Measurements from ENCODE around the gene LCE6A. TPM values are rescaled to one million over a fixed set of nuclear protein-coding genes. Genes with fewer than 3 reads are reported as not detected.

The LCE6A gene
- total and polyA plus RNA-seq, 12 donors: not detected

GRCh38 chr1:152878042-152878441 is 35.4 kb downstream of the LCE6A start, which contains the start of gene SMCP:
TSS of gene SMCP (plus strand) at chr1:152878322. CDS start at chr1:152884423, 6,101 bp downstream.
- intact Hi-C loops (cut with DNase I): loop anchor here in 3 of 10 donors (10.0 kb wide), 1 partner anchor 347 kb away; no protein-coding TSS in a partner anchor
- TF ChIP-seq, protein P1, sequence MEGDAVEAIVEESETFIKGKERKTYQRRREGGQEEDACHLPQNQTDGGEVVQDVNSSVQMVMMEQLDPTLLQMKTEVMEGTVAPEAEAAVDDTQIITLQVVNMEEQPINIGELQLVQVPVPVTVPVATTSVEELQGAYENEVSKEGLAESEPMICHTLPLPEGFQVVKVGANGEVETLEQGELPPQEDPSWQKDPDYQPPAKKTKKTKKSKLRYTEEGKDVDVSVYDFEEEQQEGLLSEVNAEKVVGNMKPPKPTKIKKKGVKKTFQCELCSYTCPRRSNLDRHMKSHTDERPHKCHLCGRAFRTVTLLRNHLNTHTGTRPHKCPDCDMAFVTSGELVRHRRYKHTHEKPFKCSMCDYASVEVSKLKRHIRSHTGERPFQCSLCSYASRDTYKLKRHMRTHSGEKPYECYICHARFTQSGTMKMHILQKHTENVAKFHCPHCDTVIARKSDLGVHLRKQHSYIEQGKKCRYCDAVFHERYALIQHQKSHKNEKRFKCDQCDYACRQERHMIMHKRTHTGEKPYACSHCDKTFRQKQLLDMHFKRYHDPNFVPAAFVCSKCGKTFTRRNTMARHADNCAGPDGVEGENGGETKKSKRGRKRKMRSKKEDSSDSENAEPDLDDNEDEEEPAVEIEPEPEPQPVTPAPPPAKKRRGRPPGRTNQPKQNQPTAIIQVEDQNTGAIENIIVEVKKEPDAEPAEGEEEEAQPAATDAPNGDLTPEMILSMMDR (IDR thresholded peaks at IDR 0.05): no peak
- Histone ChIP-seq H3K4me1 (no peaks in the 10 kb centered on the region), H3K27ac (no peak within 1 kb of the TSS), H3K36me3 (no peaks in the 10 kb centered on the region), H3K9me3 (no peaks in the 10 kb centered on the region), H3K4me3 (no peak within 1 kb of the TSS), H3K27me3 (peaks cover 0 to 7% (median 0%) of the 10 kb centered on the region in 7 donors)
- WGBS, 2 donors: 0% methylated on average over 1 of the region's 1 CpG
- ATAC-seq (no peak), DNase-seq (no peak)

DNA sequence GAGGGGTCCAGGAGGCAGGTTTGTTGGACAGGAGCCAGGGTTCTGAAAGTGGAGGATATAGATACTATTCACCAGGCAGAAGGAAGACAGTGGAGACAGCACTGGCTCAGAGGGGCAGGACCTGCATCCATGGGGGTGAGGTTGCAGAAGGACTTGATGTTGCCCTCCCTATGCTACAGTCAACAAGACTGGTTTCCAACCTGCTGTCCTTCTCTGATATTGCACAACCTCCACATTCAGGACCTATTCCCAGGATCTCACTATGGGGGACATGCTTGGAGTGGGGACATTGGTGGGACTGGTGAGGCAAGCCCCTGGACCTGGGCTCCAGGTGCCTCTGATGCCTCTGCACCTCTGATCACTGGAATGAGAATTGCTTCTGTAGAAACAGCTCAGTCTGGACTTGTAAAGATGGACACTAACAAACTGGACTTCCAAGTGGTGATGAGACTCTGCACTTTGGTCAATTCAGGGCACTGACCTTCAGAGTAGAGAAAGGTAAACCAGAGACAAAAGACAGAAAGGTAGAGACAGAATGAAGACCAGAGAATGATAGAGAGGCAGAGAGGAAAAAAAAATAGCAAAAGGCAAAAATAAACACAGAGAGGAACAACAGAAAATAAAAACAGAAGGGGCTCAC is 37.0 kb downstream of the LCE6A start:
- Histone ChIP-seq H3K27me3 (peaks cover 0 to 3% (median 0%) of the 10 kb centered on the region in 7 donors), H3K4me3 (no peak overlapping the region), H3K9me3 (no peaks in the 10 kb centered on the region), H3K36me3 (no peaks in the 10 kb centered on the region), H3K27ac (no peak overlapping the region), H3K4me1 (no peaks in the 10 kb centered on the region)
- TF ChIP-seq, protein P1 (IDR thresholded peaks at IDR 0.05): no peak
- ATAC-seq (no peak), DNase-seq (no peak)
- intact Hi-C loops (cut with DNase I): loop anchor here in 3 of 10 donors (10.0 kb wide), 1 partner anchor 345 kb away; no protein-coding TSS in a partner anchor

DNA sequence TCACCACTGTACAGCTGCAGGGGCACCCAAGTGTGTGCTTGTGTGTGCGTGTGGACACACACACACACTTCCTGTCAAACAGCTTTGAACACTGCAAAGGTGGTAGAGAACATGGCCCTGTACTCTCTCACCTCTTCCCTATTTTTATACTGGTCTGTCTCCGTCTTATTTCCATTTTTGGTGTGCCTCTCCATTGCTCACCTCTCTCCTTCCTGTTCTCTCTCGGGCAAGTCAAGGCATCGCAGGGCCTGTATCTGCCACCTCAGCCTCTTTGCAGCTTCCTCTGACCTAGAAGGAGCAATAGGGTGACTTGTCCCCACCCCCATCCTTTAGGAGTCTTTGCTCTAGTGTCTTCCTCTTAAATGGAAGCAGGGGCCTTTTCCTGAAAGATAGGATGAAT is 37.7 kb downstream of the LCE6A start:
- H3K9me3 ChIP-seq: no peaks in the 10 kb centered on the region
- no peak for ATAC-seq
- DNase-seq: no peak
- no peak overlapping the region for H3K27ac ChIP-seq
- TF ChIP-seq, protein P1 (IDR thresholded peaks at IDR 0.05): no peak
- H3K27me3 ChIP-seq: peaks cover 0 to 3% (median 0%) of the 10 kb centered on the region in 7 donors
- intact Hi-C loops (cut with DNase I): no loop called here
- H3K36me3 ChIP-seq: no peaks in the 10 kb centered on the region
- no peak overlapping the region for H3K4me3 ChIP-seq
- 74 to 77% methylated on average over 4 of the region's 4 CpGs for WGBS, 2 donors
- no peaks in the 10 kb centered on the region for H3K4me1 ChIP-seq

- Histone ChIP-seq H3K9me3 (no peaks in the 10 kb centered on the region), H3K4me1 (no peaks in the 10 kb centered on the region), H3K27me3 (peaks cover 0 to 3% (median 0%) of the 10 kb centered on the region in 7 donors), H3K36me3 (no peaks in the 10 kb centered on the region), H3K27ac (no peak overlapping the region), H3K4me3 (no peak overlapping the region)
- intact Hi-C loops (cut with DNase I): no loop called here
- TF ChIP-seq, protein P1 (IDR thresholded peaks at IDR 0.05): no peak
- no peak for ATAC-seq
- DNase-seq: no peak
- WGBS, 2 donors: 78 to 84% methylated on average over 5 of the region's 5 CpGs
These were observed 38.3 kb downstream of the LCE6A start for GRCh38 chr1:152880907-152881306.
